ENCODE data around the gene TBRG1.
A peak's percentile ranks its signal among the peaks of the same experiment; 100 is the strongest.

Gene TBRG1

DNA sequence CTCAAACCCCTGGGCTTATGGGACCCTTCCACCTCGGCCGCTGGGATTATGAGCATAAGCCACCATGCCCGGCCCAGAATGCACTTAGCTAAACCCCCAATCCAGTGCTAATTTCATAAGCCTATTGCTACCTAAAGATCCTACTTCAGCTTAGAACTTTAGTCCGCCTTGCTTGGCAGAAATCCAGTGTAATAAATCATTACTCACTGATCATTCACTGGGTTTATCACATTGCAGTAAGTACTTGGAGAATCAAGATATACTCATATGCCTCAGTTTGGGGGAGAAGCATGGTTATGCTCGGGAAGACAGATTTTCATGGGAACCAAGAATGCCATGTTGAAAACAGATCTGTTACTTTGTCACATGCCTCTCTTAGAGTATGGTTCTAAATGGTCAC is 3.8 kb upstream of the TBRG1 start:
- no peak for DNase-seq

- peak; percentile 21 for DNase-seq
Measured at GRCh38 chr11:124623861-124624525, 1.3 kb downstream of the TBRG1 start.

DNA sequence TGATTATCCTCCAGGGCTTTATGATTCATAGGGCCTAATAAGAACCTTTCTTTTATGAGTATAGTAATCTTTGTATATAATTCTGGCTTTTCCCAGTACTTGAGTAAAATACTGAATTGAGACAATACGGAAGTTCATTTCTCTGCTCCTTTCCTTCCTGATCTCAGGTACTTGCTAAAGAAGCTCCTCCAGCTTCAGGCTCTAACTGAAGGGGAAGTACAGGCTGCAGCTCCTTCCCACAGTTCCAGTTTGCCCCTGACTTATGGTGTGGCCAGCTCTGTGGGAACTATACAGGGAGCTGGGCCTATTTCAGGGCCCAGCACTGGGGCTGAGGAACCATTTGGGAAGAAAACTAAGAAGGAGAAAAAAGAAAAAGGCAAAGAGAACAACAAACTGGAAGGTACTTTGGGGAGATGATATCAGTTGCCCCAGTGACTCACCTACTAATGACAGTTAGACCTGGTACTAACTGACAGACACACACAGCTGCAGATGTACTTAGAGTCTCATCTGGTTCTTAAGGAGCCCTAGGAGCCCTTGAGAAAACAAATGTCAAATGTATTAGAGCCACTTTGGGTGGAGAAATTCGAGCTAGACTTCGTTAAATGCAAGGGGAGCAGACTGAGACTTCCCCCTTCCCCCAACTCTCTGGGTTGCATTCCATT is 3.0 kb downstream of the TBRG1 start:
- DNase-seq, result no peak

GRCh38 chr11:124627546-124627945 is 4.9 kb downstream of the TBRG1 start:
- no peak for DNase-seq

DNA sequence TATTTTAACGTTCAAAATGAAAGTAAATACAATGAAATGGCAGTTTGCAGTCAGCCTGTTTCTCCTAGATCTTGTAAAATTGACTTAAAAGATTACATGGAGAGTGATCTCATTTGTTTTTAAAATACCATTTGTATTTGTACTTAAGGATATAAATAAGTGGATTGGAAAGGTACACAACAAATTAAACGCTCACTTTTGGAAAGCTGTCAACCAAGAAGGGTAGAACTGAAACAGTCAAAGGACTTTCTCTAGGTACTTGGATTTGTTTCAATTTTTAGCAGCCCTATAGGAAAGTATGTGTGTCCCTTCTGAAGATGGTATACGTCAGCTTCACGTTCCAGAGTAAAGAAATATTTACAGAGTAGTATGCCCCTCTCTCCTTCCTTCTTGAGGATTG is 7.3 kb downstream of the TBRG1 start:
- no peak for DNase-seq

GRCh38 chr11:124633355-124633754 is 10.7 kb downstream of the TBRG1 start:
- DNase-seq, result no peak

GRCh38 chr11:124635932-124636331 is 13.3 kb downstream of the TBRG1 start:
- DNase-seq, result no peak

DNA sequence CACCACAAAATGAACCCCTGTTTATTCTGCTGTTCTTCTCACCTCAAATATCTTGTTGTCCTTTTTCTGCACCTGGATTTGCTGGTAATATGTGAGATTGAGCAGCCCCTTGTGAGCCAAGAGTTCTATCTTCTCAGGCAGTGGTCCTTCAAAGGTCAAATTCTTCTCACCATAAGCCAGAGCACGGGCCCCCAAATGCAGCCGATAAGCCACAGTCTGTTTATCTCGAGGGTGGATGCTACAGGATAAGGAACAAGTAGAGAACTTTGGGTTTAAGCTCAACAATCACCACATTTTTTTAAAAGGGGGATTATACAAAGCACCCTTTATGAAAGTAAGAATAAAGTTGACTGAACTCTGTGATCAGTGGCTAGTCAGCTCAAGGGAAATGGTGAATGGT is 15.8 kb downstream of the TBRG1 start:
- DNase-seq, result no peak

DNA sequence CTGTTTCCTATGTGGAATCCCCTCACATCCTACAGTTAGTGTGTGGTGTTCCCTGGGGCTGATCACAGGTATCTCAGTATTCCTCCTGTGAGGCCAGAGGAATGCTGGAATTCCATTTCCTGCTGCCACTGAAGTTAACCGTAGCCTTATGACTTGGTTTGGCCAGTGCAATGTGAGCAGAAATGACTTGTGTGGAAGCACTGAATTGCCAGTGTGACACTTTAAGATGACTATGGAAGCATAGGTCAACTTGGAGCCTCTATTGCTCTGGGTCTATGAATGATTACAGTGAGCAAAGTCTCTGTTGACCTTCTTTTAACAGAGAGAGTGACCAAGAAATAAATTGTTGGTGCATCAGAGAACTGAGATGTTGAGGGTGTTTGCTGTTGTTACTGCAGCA is 16.5 kb downstream of the TBRG1 start:
- no peak for DNase-seq

- DNase-seq, result no peak
Measured at GRCh38 chr11:124640666-124641065, 18.0 kb downstream of the TBRG1 start.

DNA sequence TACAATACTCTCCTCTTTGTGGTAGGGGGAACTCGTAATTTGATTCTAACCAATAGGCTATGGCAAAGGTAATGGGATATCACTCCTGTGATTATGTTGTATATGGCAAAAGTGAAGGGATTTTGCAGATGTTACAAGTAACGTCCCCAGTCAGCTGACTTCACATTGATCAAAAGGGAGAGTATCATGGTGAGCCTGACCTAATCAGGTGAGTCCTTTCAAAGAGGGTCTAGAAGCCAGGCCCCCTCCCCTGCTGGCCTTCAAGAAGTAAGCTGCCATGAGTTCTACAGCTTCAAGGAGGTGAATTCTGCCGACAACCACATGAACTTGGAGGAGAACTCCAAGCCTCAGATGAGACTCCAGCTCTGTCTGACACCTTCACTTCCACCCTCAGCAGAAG is 20.0 kb downstream of the TBRG1 start:
- DNase-seq, result no peak

DNA sequence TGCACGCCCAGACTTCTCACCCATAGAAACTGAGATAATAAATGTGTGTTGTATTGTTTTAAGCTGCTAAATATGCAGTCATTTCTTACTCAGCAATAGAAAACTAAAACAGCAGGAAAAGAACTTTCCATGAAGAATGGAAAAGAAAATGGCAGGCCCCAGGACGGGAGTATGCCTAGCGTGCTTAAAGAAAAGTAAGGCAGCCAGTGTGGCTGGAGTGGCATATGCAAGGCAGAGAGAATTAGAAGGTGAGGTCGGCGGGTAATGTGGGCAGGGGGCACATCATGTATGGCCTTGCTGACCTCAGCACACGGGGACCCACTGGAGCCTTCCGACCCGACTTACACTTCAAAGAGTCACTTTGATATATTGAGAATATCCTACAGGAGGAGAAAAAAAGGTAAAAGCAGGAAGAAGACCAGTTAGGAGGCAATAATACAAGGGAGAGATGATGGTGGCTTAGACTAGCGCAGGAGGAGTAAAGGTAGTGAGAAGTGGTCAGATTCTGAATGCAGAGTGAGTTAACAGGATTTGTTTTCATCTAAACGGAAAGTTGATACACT is 20.5 kb downstream of the TBRG1 start:
- DNase-seq, result no peak

- peak; percentile 92 for DNase-seq
Measured at GRCh38 chr11:124643605-124644425, 21.2 kb downstream of the TBRG1 start.

DNA sequence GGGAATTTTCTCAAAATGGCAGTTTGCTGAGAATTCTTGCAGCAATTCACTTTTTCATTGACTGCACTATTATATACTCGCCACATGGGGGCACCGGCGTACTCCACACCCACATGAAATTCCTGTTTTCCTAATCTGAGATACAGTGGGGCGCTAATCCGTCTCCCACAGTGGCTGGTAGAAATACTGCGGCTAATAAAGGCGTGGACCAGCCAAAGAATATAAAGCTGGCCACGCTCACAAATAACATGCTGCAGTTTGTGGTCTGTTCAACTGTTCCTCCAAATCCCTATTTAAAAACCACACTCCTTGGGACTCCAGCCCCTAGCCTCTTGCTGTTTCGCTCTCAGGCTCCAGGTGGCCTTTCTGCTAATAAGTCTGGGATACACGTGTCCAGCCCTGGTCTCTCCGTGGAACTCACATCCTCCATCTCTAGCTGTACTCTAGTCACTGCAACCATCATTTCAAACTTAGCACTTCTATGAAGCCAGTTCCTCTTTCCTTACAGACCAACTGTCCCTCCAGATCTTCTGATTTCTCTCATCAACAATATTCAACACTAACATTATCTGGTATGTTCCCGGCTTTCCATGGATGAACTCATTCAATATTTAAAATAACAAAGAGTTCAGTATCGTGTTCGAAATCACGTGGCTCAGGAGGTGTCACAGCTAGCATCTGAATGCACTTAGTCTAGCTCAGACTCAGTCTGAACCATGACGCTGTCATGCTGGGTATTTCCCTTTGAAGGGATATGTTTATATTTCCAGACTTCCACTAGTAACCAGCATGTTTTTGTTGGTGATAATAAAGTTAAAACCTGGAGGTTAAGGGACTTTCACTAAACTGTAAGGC is 22.0 kb downstream of the TBRG1 start:
- peak; percentile 75 for DNase-seq

DNA sequence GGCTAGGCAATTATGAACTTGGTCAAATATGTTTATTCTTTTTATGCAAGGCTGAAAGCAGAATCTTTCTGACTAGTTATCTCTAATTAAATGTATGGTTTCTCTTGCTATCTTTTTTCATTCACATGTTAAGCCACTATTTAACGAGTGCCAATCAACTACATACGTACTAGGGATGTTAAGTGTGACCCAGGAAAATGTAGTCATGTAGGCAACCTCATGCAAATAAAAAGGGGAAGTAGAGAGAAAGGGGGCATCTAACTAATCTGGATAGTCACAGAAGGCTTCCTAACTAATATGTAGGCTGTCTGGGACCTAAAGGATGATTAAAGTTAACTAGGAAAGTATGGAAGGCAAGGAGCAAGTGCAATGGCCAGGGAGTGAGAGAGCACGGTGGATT is 23.5 kb downstream of the TBRG1 start:
- DNase-seq, result no peak

- no peak for DNase-seq
Measured at GRCh38 chr11:124648610-124649009, 25.9 kb downstream of the TBRG1 start.

- DNase-seq, result peak; percentile 33
Measured at GRCh38 chr11:124656774-124657630, 34.3 kb downstream of the TBRG1 start.

GRCh38 chr11:124657904-124658303 is 35.2 kb downstream of the TBRG1 start:
- DNase-seq, result peak; percentile 50

DNA sequence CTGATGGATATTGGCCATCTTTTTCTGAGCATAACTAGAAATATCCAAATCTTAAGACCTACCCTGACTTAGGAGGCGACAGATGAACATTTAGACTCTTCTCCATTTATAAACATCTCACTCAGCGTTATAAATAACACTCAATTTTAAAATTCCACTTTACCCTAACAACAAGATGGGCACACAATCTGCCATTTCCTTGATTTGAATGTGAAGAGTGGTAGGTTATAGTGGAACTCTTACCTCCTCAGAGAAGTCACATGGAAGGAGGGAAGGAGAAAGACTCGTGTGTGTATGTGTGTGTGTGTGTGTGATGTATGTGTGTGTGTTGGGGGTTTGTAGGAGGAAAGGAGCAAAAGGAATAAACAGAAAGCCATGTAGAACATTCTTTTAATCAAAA is 35.8 kb downstream of the TBRG1 start:
- no peak for DNase-seq

GRCh38 chr11:124658986-124659385 is 36.3 kb downstream of the TBRG1 start:
- DNase-seq, result no peak

DNA sequence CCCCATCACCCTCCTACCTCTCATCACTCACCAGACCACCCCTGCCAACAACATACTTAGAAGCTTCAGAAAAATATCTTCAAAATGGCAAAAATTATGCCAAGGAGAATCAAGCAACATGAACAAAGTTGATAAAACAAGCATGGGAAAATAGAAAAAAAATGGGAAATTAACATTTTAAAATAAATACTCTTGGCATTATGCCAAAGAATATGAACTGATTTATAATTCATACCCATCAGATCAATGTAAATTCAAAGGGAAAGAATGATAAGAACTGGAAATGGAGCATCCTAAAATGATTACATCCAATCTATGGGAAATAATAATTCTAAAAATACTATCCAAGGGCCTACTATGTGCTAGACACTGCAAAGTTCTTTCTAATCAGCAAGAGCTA is 38.9 kb downstream of the TBRG1 start:
- DNase-seq, result no peak

- DNase-seq, result no peak
Measured at GRCh38 chr11:124662106-124662505, 39.4 kb downstream of the TBRG1 start.

Data from fibroblast of upper back skin (primary cell).